Spinal cord (tissue), 10 donors: ENCODE measurements around the gene METTL18. TPM values are rescaled to one million over a fixed set of nuclear protein-coding genes. Genes with fewer than 3 reads are reported as not detected.

Source experiments
- DNase-seq, 6 donors: peaks; one replicate each; pipeline versions ENCODE4 v3.0.0 to v3.0.0-alpha.2; 2013 to 2015; ENCODE audit warnings: low spot score in 6 of 6, low read depth in 4 of 6
- H3K27ac ChIP-seq: one replicate; pipeline ENCODE4 v1.5.1; 2013; ENCODE audit warnings: low read depth, low read length, control low read depth
- H3K27me3 ChIP-seq: one replicate; pipeline ENCODE4 v1.6.1; 2013; ENCODE audit warnings: low read length; ENCODE audit not compliant: control insufficient read depth, insufficient read depth
- H3K36me3 ChIP-seq: one replicate; pipeline ENCODE4 v1.6.1; 2013; ENCODE audit warnings: low read length; ENCODE audit not compliant: control insufficient read depth, insufficient read depth
- H3K4me1 ChIP-seq: one replicate; pipeline ENCODE4 v1.6.1; 2013; ENCODE audit warnings: low read length; ENCODE audit not compliant: control insufficient read depth, insufficient read depth
- H3K4me3 ChIP-seq: one replicate; pipeline ENCODE4 v1.5.1; 2013; ENCODE audit warnings: low read depth, low read length, control low read depth
- H3K9me3 ChIP-seq: one replicate; pipeline ENCODE4 v1.6.1; 2013; ENCODE audit warnings: low read length; ENCODE audit not compliant: control insufficient read depth, insufficient read depth
- WGBS: methylation state at CpG from one replicate; pipeline ENCODE4 v1.1.5; 2013; ENCODE audit warnings: missing lambda C conversion rate; ENCODE audit not compliant: insufficient coverage; 5-methylcytosine and 5-hydroxymethylcytosine counted together
- polyA plus RNA-seq, 2 donors: library from polyadenylated mRNA; unstranded; fragments of 120-200 nt; gene quantifications; one replicate each; pipeline ENCODE4 v1.2.1, GENCODE V29; 2013; ENCODE audit not compliant: insufficient read length in 2 of 2
- total RNA-seq, 2 donors: library from RNA; depleted of rRNA in 1 of 2; stranded (reverse); fragments of 120-200 nt in 1 of 2; fragments of >200 nt in 1 of 2; gene quantifications; one replicate each; pipeline versions ENCODE4 v1.2.3 to v1.2.4, GENCODE V29; 2013 to 2014
- donor health status: healthy.

Gene METTL18
- total and polyA plus RNA-seq, 4 donors = 9.1 to 16.2 (median 11.3) TPM

- DNase-seq = no peak
- Histone ChIP-seq H3K27ac (peak overlapping the region; percentile 90), H3K4me1 (no peaks in the 10 kb centered on the region), H3K4me3 (peak overlapping the region; percentile 95), H3K9me3 (no peaks in the 10 kb centered on the region), H3K27me3 (no peaks in the 10 kb centered on the region), H3K36me3 (no peaks in the 10 kb centered on the region)
- whole genome bisulfite sequencing = no CpG with 5 or more reads among the region's 1 CpG
Observed at GRCh38 chr1:169793730-169794129, 977 bp downstream of the METTL18 start.

GRCh38 chr1:169788402-169788801, 6.3 kb downstream of the METTL18 start:
- no peaks in the 10 kb centered on the region for H3K9me3 ChIP-seq
- H3K27me3 ChIP-seq = no peaks in the 10 kb centered on the region
- no peaks in the 10 kb centered on the region for H3K4me1 ChIP-seq
- no peaks in the 10 kb centered on the region for H3K36me3 ChIP-seq
- H3K4me3 ChIP-seq = no peak overlapping the region
- whole genome bisulfite sequencing = no CpG with 5 or more reads among the region's 2 CpGs
- H3K27ac ChIP-seq = no peak overlapping the region
- DNase-seq = no peak

GRCh38 chr1:169786974-169787373, 7.7 kb downstream of the METTL18 start:
- peak in 1 of 6 donors; percentile 4 for DNase-seq
- WGBS = 76% methylated on average over 3 of the region's 3 CpGs
- no peaks in the 10 kb centered on the region for H3K4me1 ChIP-seq
- no peak overlapping the region for H3K4me3 ChIP-seq
- H3K27me3 ChIP-seq = no peaks in the 10 kb centered on the region
- H3K27ac ChIP-seq = no peak overlapping the region
- no peaks in the 10 kb centered on the region for H3K36me3 ChIP-seq
- H3K9me3 ChIP-seq = no peaks in the 10 kb centered on the region

- H3K9me3 ChIP-seq = no peaks in the 10 kb centered on the region
- 100% methylated on average over 1 of the region's 6 CpGs for WGBS
- no peaks in the 10 kb centered on the region for H3K27me3 ChIP-seq
- H3K27ac ChIP-seq = no peak overlapping the region
- no peaks in the 10 kb centered on the region for H3K4me1 ChIP-seq
- H3K4me3 ChIP-seq = no peak overlapping the region
- H3K36me3 ChIP-seq = no peaks in the 10 kb centered on the region
- no peak for DNase-seq
Observed at GRCh38 chr1:169785267-169785666, 9.4 kb downstream of the METTL18 start.

- H3K27me3 ChIP-seq = no peaks in the 10 kb centered on the region
- no peak overlapping the region for H3K27ac ChIP-seq
- no peak overlapping the region for H3K4me3 ChIP-seq
- no peak for DNase-seq
- H3K36me3 ChIP-seq = no peaks in the 10 kb centered on the region
- no peaks in the 10 kb centered on the region for H3K9me3 ChIP-seq
- H3K4me1 ChIP-seq = no peaks in the 10 kb centered on the region
Observed at GRCh38 chr1:169784102-169784501, 10.6 kb downstream of the METTL18 start.

GRCh38 chr1:169782596-169782995, 12.1 kb downstream of the METTL18 start:
- H3K27me3 ChIP-seq = no peaks in the 10 kb centered on the region
- DNase-seq = no peak
- H3K9me3 ChIP-seq = no peaks in the 10 kb centered on the region
- H3K36me3 ChIP-seq = no peaks in the 10 kb centered on the region
- no peaks in the 10 kb centered on the region for H3K4me1 ChIP-seq
- 100% methylated on average over 1 of the region's 3 CpGs for WGBS
- no peak overlapping the region for H3K4me3 ChIP-seq
- H3K27ac ChIP-seq = no peak overlapping the region

GRCh38 chr1:169779970-169780369, 14.7 kb downstream of the METTL18 start:
- Histone ChIP-seq H3K9me3 (no peaks in the 10 kb centered on the region), H3K4me3 (no peak overlapping the region), H3K4me1 (no peaks in the 10 kb centered on the region), H3K27ac (no peak overlapping the region), H3K27me3 (no peaks in the 10 kb centered on the region), H3K36me3 (no peaks in the 10 kb centered on the region)
- no peak for DNase-seq
- 34% methylated on average over 4 of the region's 4 CpGs for WGBS

- Histone ChIP-seq H3K9me3 (no peaks in the 10 kb centered on the region), H3K36me3 (no peaks in the 10 kb centered on the region), H3K4me1 (no peaks in the 10 kb centered on the region), H3K4me3 (no peak overlapping the region), H3K27me3 (no peaks in the 10 kb centered on the region), H3K27ac (no peak overlapping the region)
- peak in 1 of 6 donors; percentile 15 for DNase-seq
Observed at GRCh38 chr1:169779150-169779549, 15.6 kb downstream of the METTL18 start.

- Histone ChIP-seq H3K27me3 (no peaks in the 10 kb centered on the region), H3K4me1 (no peaks in the 10 kb centered on the region), H3K36me3 (no peaks in the 10 kb centered on the region), H3K9me3 (no peaks in the 10 kb centered on the region), H3K27ac (no peak overlapping the region), H3K4me3 (no peak overlapping the region)
- 86% methylated on average over 3 of the region's 3 CpGs for WGBS
- no peak for DNase-seq
Observed at GRCh38 chr1:169776440-169776839, 18.3 kb downstream of the METTL18 start.

- H3K4me1 ChIP-seq = no peaks in the 10 kb centered on the region
- no peak for DNase-seq
- 90% methylated on average over 1 of the region's 2 CpGs for WGBS
Observed at GRCh38 chr1:169768161-169768560, 26.5 kb downstream of the METTL18 start.

More at GRCh38 chr1:169768161-169768560, 26.5 kb downstream of the METTL18 start:
- Histone ChIP-seq H3K9me3 (no peaks in the 10 kb centered on the region), H3K27me3 (no peaks in the 10 kb centered on the region), H3K4me3 (no peak overlapping the region), H3K27ac (no peak overlapping the region), H3K36me3 (no peaks in the 10 kb centered on the region)
